ENCODE data around the gene BPIFB6.

BPIFB6 gene

DNA sequence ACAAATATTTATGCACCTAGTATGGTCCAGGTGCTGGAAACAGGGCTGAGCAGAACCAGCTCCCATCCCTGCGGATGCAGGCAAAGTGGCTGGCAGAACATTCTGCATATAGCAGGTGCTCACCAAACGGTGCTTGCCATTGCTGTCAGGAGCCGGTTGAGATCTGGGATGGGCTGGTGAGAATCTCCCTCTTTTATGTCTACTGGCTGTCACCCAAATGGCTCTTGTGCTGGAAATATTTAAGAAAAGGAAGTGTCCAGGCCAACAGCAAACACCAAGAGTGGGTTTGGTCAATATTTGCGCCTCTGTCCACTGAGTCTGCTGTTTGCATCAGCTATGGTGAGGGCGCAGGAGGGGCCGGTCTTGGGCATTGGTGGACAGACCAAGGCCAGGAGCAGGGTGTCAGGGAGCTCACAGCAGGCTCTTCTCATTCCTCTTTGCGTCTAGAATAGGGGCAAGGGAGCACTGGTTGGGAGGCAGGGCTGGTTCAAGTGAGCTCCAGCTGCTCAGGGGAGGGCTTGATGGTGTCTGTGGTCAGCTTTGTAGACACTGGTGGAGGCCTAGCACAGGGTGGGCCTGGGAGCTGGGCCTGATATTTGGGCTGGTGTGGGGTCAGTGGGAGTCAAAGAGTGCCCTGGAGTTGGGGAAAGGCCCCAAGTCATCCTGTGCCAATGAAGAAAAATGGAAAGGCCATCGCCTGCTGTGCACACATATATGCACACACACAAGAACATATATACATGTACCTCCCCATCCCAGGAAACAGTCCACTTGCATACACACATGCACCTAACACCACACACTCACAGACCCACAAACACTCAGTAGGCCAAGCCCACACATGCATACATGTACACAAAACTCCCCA is 25.3 kb upstream of the BPIFB6 start:
- DNase-seq, result no peak
- Histone ChIP-seq H3K27me3 (replicated peaks; ENCODE audit: insufficient read depth, low read length) (peaks cover 42% of the 10 kb centered on the region), H3K27ac (ENCODE audit: low read length) (no peak overlapping the region), H2AFZ (ENCODE audit: low read length) (no peak overlapping the region), H3K9me3 (replicated peaks; ENCODE audit: insufficient read depth, low read length) (no peaks in the 10 kb centered on the region), H3K9me2 (replicated peaks; ENCODE audit: insufficient read depth, low read length) (no peaks in the 10 kb centered on the region), H3K4me3 (ENCODE audit: low read length) (no peak overlapping the region), H3K79me2 (ENCODE audit: low read length) (no peaks in the 10 kb centered on the region), H4K20me1 (ENCODE audit: insufficient read depth, low read length) (no peaks in the 10 kb centered on the region), H3K4me2 (ENCODE audit: low read depth, low read length) (no peak overlapping the region), H3F3A (ENCODE audit: insufficient read depth, low read length) (no peaks in the 10 kb centered on the region), H3K36me3 (replicated peaks; ENCODE audit: insufficient read depth, low read length) (no peaks in the 10 kb centered on the region), H3K4me1 (ENCODE audit: low read length) (no peaks in the 10 kb centered on the region), H3K9ac (ENCODE audit: low read length) (no peak overlapping the region)
- no peak for TF ChIP-seq EZH2 (optimal IDR thresholded peaks at IDR 0.05; ENCODE audit: low read depth, low read length)
- TF ChIP-seq EZH2phosphoT487 (IDR thresholded peaks at IDR 0.05; ENCODE audit: low read length), result no peak
- TF ChIP-seq, protein P1, sequence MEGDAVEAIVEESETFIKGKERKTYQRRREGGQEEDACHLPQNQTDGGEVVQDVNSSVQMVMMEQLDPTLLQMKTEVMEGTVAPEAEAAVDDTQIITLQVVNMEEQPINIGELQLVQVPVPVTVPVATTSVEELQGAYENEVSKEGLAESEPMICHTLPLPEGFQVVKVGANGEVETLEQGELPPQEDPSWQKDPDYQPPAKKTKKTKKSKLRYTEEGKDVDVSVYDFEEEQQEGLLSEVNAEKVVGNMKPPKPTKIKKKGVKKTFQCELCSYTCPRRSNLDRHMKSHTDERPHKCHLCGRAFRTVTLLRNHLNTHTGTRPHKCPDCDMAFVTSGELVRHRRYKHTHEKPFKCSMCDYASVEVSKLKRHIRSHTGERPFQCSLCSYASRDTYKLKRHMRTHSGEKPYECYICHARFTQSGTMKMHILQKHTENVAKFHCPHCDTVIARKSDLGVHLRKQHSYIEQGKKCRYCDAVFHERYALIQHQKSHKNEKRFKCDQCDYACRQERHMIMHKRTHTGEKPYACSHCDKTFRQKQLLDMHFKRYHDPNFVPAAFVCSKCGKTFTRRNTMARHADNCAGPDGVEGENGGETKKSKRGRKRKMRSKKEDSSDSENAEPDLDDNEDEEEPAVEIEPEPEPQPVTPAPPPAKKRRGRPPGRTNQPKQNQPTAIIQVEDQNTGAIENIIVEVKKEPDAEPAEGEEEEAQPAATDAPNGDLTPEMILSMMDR (IDR thresholded peaks at IDR 0.05; ENCODE audit: low read length), result no peak

DNA sequence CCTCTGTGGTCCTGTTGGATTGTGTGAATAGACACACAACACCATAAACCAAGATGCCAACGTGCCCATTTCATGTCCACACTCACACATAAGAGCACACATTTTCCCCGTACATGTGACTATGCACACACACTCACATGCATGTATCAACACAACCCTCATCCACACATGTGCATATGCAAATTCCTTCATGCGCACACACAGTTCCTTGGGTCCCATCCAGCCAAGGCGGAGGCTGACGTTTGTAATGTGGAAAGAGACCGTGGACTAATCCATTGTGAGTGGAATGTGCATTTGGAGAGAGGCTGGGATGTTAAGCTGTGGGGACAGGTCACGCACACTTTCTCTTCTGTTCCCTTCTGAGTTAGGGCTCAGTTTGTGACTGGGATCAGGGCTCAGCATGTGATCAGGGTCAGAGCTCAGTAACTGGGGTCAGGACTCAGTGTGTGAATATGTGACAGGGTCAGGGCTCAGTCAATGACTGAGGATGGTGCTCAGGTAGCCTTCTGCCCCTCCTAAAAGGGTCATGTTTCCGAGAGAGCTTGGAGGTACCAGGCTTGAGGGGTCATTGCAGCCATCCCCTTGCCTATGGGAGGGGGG is 24.6 kb upstream of the BPIFB6 start:
- no peaks in the 10 kb centered on the region for H3K9me3 ChIP-seq (replicated peaks; ENCODE audit: insufficient read depth, low read length)
- H3K79me2 ChIP-seq (ENCODE audit: low read length), result no peaks in the 10 kb centered on the region
- no peak overlapping the region for H3K4me3 ChIP-seq (ENCODE audit: low read length)
- H3K27ac ChIP-seq (ENCODE audit: low read length), result no peak overlapping the region
- peaks cover 49% of the 10 kb centered on the region for H3K27me3 ChIP-seq (replicated peaks; ENCODE audit: insufficient read depth, low read length)
- no peaks in the 10 kb centered on the region for H3K9me2 ChIP-seq (replicated peaks; ENCODE audit: insufficient read depth, low read length)
- TF ChIP-seq, protein P1 (IDR thresholded peaks at IDR 0.05; ENCODE audit: low read length), result no peak
- TF ChIP-seq EZH2phosphoT487 (IDR thresholded peaks at IDR 0.05; ENCODE audit: low read length) (no peak), EZH2 (optimal IDR thresholded peaks at IDR 0.05; ENCODE audit: low read depth, low read length) (no peak)
- no peaks in the 10 kb centered on the region for H3F3A ChIP-seq (ENCODE audit: insufficient read depth, low read length)
- no peak for DNase-seq
- H3K36me3 ChIP-seq (replicated peaks; ENCODE audit: insufficient read depth, low read length), result no peaks in the 10 kb centered on the region
- no peaks in the 10 kb centered on the region for H4K20me1 ChIP-seq (ENCODE audit: insufficient read depth, low read length)
- H2AFZ ChIP-seq (ENCODE audit: low read length), result no peak overlapping the region
- H3K9ac ChIP-seq (ENCODE audit: low read length), result no peak overlapping the region
- H3K4me1 ChIP-seq (ENCODE audit: low read length), result no peaks in the 10 kb centered on the region
- no peak overlapping the region for H3K4me2 ChIP-seq (ENCODE audit: low read depth, low read length)

DNA sequence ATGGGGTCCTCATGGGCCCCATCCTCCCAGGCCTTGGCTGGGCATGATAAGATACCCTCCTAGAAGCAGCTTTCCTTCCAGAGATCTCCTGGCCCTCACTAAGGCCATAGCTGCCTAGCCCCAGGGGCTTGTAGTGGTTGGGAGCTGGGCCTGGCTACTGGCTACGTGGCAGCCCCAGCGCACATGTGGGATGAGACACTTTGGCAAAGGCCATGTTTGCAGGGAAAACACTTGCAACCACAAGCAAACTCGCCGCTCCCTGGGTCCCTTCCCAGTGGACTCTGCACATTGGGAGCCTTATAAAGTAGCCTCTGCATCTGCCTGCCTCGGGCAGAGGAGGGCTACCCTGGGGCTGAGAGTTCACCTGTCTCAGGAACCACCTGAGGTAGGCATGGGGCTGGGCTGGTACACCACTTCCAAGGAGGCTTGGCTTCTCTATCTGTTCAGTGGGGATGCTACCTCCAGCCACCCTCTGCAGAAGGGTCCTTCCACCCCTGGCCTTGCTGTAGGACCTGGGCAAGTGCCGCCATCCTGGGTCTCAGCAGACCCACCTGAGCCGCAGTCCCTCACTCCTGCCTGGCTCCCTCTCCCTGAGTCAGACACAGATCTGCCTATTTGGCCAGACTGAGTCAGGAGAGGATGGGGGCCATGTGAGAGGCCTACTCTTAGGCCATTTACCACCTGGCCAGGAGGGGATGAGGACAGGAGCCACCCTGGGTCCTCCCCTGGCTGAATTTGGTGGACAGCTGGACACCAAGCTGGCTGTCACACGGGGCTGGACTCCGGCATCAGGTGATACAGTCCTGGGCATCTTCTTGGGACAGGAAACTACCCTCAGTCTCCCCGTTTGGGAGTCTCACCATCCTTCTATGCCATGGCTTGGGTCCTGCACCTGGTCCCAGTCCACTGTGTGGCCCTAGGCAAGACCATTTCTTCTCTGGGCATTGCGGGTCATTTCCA is 23.8 kb upstream of the BPIFB6 start, which contains the start of gene BPIFB2:
Gene BPIFB2 (plus strand): TSS at position 329 of the 960 bp plus-strand sequence. CDS start 871 bp downstream, outside the sequence.
- Histone ChIP-seq H3K9ac (ENCODE audit: low read length) (no peak within 1 kb of the TSS), H3K4me3 (ENCODE audit: low read length) (no peak within 1 kb of the TSS), H3K79me2 (ENCODE audit: low read length) (no peaks in the 10 kb centered on the region), H3F3A (ENCODE audit: insufficient read depth, low read length) (no peaks in the 10 kb centered on the region), H2AFZ (ENCODE audit: low read length) (no peak within 1 kb of the TSS), H3K9me3 (replicated peaks; ENCODE audit: insufficient read depth, low read length) (no peaks in the 10 kb centered on the region), H3K27me3 (replicated peaks; ENCODE audit: insufficient read depth, low read length) (peaks cover 56% of the 10 kb centered on the region), H3K4me2 (ENCODE audit: low read depth, low read length) (no peak within 1 kb of the TSS), H4K20me1 (ENCODE audit: insufficient read depth, low read length) (no peaks in the 10 kb centered on the region), H3K4me1 (ENCODE audit: low read length) (no peaks in the 10 kb centered on the region), H3K9me2 (replicated peaks; ENCODE audit: insufficient read depth, low read length) (no peaks in the 10 kb centered on the region), H3K27ac (ENCODE audit: low read length) (no peak within 1 kb of the TSS), H3K36me3 (replicated peaks; ENCODE audit: insufficient read depth, low read length) (no peaks in the 10 kb centered on the region)
- DNase-seq, result no peak
- TF ChIP-seq EZH2phosphoT487 (IDR thresholded peaks at IDR 0.05; ENCODE audit: low read length) (no peak), EZH2 (optimal IDR thresholded peaks at IDR 0.05; ENCODE audit: low read depth, low read length) (no peak)
- TF ChIP-seq, protein P1 (IDR thresholded peaks at IDR 0.05; ENCODE audit: low read length), result no peak

Data from MM.1S (cell line).